Measurements from ENCODE around the gene TNNC2. TPM values are rescaled to one million over a fixed set of nuclear protein-coding genes. Genes with fewer than 3 reads are reported as not detected.
"Not testable (repeated sequence)": the region's sequence is repeated elsewhere in the genome, so short reads cannot be mapped to it uniquely, and the experiment has no call there.

Gene TNNC2
- total RNA-seq, 1 experiment from 2014 or later, result not detected

GRCh38 chr20:45832619-45833018, 5.5 kb upstream of the TNNC2 start:
- no peak for DNase-seq
- CTCF ChIA-PET, result no interaction called here
- no peaks in the 10 kb centered on the region for H3K9me3 Mint-ChIP-seq (ENCODE audit: low read depth, unreplicated experiment)
- TF ChIP-seq, protein P1, sequence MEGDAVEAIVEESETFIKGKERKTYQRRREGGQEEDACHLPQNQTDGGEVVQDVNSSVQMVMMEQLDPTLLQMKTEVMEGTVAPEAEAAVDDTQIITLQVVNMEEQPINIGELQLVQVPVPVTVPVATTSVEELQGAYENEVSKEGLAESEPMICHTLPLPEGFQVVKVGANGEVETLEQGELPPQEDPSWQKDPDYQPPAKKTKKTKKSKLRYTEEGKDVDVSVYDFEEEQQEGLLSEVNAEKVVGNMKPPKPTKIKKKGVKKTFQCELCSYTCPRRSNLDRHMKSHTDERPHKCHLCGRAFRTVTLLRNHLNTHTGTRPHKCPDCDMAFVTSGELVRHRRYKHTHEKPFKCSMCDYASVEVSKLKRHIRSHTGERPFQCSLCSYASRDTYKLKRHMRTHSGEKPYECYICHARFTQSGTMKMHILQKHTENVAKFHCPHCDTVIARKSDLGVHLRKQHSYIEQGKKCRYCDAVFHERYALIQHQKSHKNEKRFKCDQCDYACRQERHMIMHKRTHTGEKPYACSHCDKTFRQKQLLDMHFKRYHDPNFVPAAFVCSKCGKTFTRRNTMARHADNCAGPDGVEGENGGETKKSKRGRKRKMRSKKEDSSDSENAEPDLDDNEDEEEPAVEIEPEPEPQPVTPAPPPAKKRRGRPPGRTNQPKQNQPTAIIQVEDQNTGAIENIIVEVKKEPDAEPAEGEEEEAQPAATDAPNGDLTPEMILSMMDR (IDR thresholded peaks at IDR 0.05; ENCODE audit: unreplicated experiment), result no peak
- H3K36me3 Mint-ChIP-seq (ENCODE audit: insufficient read depth, unreplicated experiment), result peaks cover 31% of the 10 kb centered on the region
- no peak overlapping the region for H3K27ac Mint-ChIP-seq (ENCODE audit: unreplicated experiment)
- intact Hi-C loops (cut with micrococcal nuclease; ENCODE audit: unreplicated experiment), result no loop called here
- BruUV-seq (replicated peaks), result no TSS peak
- peaks cover 8% of the 10 kb centered on the region for H3K4me1 Mint-ChIP-seq (ENCODE audit: low read depth, unreplicated experiment)
- peak overlapping the region; percentile 86 for H3K4me3 Mint-ChIP-seq (ENCODE audit: low read depth, unreplicated experiment)
- H3K27me3 Mint-ChIP-seq (ENCODE audit: unreplicated experiment), result no peaks in the 10 kb centered on the region

- DNase-seq; H3K9me3 Mint-ChIP-seq (ENCODE audit: low read depth, unreplicated experiment); BruUV-seq (replicated peaks); H3K27me3 Mint-ChIP-seq (ENCODE audit: unreplicated experiment); intact Hi-C loops (cut with micrococcal nuclease; ENCODE audit: unreplicated experiment); H3K4me3 Mint-ChIP-seq (ENCODE audit: low read depth, unreplicated experiment); H3K27ac Mint-ChIP-seq (ENCODE audit: unreplicated experiment): not testable (repeated sequence)
- Mint-ChIP-seq H3K4me1 (ENCODE audit: low read depth, unreplicated experiment) (peaks cover 11% of the 10 kb centered on the region), H3K36me3 (ENCODE audit: insufficient read depth, unreplicated experiment) (peaks cover 21% of the 10 kb centered on the region)
- CTCF ChIA-PET, result interaction anchor here (0.7 kb wide), 1 partner anchor 411 kb away, joined by 4 read pairs; no protein-coding TSS in a partner anchor
Observed at GRCh38 chr20:45829673-45830106, 2.6 kb upstream of the TNNC2 start.

DNA sequence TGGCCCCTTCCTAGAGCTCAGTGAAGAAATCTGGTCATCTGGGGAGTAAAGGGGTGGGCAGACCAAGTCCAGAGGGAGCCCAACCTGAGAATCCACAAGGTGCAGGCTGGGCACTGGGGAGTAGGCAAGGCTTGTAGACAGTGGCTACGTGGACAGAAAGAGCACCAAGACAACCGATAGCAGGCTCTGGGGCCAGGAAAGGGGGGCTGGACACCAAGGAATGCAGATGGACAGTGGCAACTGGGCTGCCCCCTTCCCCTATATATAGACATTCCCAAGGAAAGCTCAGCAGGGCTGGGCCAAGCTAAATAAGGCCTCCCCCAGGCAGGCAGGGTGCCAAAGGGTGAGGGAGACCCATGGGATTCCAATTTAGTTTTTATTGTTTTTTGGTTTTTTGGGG, 1.5 kb upstream of the TNNC2 start:
- TF ChIP-seq, protein P1 (IDR thresholded peaks at IDR 0.05; ENCODE audit: unreplicated experiment), result no peak
- Mint-ChIP-seq H3K9me3 (ENCODE audit: low read depth, unreplicated experiment) (no peaks in the 10 kb centered on the region), H3K4me3 (ENCODE audit: low read depth, unreplicated experiment) (no peak overlapping the region), H3K27me3 (ENCODE audit: unreplicated experiment) (peaks cover 18% of the 10 kb centered on the region), H3K4me1 (ENCODE audit: low read depth, unreplicated experiment) (peaks cover 21% of the 10 kb centered on the region), H3K36me3 (ENCODE audit: insufficient read depth, unreplicated experiment) (peaks cover 16% of the 10 kb centered on the region), H3K27ac (ENCODE audit: unreplicated experiment) (no peak overlapping the region)
- no peak for DNase-seq
- no TSS peak for BruUV-seq (replicated peaks)
- intact Hi-C loops (cut with micrococcal nuclease; ENCODE audit: unreplicated experiment), result no loop called here
- CTCF ChIA-PET, result no interaction called here

DNA sequence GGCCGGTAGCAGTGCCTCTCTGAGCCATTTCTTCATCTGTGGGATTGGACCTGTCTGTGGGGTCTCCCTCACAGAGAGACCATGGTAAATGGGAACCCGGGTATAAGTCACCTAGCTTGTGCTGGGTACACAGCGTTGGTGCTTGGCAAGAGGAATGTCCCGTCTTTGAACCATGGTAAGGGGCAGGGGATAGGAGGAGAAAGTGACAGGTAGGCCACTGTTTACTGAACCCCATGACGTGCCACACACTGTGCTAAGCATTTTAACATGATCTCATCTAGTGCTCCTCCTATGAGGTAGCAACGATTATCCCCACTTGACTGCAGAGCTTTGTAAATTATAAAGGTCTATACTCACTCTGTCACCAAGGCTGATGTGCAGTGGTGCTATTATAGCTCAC, 600 bp upstream of the TNNC2 start:
- Mint-ChIP-seq H3K27ac (ENCODE audit: unreplicated experiment) (no peak overlapping the region), H3K4me1 (ENCODE audit: low read depth, unreplicated experiment) (peaks cover 23% of the 10 kb centered on the region), H3K27me3 (ENCODE audit: unreplicated experiment) (peaks cover 27% of the 10 kb centered on the region), H3K36me3 (ENCODE audit: insufficient read depth, unreplicated experiment) (peaks cover 10% of the 10 kb centered on the region), H3K4me3 (ENCODE audit: low read depth, unreplicated experiment) (no peak overlapping the region), H3K9me3 (ENCODE audit: low read depth, unreplicated experiment) (no peaks in the 10 kb centered on the region)
- TF ChIP-seq, protein P1 (IDR thresholded peaks at IDR 0.05; ENCODE audit: unreplicated experiment), result no peak
- CTCF ChIA-PET, result no interaction called here
- intact Hi-C loops (cut with micrococcal nuclease; ENCODE audit: unreplicated experiment), result no loop called here
- no peak for DNase-seq
- no TSS peak for BruUV-seq (replicated peaks)

DNA sequence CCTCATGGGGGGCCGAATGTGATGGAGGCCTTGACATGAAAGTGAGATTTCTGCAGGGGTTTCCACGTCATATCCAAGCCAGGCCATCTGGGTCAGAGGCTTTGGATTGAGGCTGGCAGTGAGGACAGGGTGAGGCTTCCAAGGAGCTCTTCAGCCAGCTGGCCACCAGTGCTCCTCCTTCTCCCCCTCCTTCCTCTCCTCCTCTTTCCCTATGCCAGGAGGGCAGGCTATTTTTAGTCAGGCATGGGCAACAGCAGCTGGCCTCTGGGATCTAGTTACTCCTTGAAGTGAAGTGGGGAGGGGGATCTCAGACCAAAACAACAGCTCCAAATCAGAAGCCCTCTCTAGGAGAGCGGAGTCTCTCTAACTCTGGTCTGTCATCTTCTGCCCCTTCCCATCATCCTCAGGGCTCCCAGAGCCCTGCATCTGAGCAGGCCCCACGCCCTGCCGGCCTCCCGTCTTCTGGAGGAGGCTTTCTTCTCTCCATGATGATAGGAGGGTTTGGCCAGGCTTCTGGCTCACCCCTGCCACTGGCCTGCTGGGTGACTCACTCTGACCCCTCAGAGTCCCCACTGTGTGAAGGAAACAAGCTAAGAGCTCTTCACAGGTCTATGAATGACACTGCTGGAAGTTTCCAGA, 612 bp downstream of the TNNC2 start:
- DNase-seq, result no peak
- Mint-ChIP-seq H3K27ac (ENCODE audit: unreplicated experiment) (no peak overlapping the region), H3K4me1 (ENCODE audit: low read depth, unreplicated experiment) (peaks cover 30% of the 10 kb centered on the region), H3K27me3 (ENCODE audit: unreplicated experiment) (peaks cover 39% of the 10 kb centered on the region), H3K4me3 (ENCODE audit: low read depth, unreplicated experiment) (no peak overlapping the region), H3K9me3 (ENCODE audit: low read depth, unreplicated experiment) (no peaks in the 10 kb centered on the region), H3K36me3 (ENCODE audit: insufficient read depth, unreplicated experiment) (peaks cover 11% of the 10 kb centered on the region)
- intact Hi-C loops (cut with micrococcal nuclease; ENCODE audit: unreplicated experiment), result no loop called here
- CTCF ChIA-PET, result interaction anchor here (0.5 kb wide), 1 partner anchor 162 kb away, joined by 6 read pairs; no protein-coding TSS in a partner anchor
- TF ChIP-seq, protein P1 (IDR thresholded peaks at IDR 0.05; ENCODE audit: unreplicated experiment), result no peak
- BruUV-seq (replicated peaks), result no TSS peak

Measured in Calu3 (cell line).